ENCODE results near the gene KMT2C.

KMT2C gene

DNA sequence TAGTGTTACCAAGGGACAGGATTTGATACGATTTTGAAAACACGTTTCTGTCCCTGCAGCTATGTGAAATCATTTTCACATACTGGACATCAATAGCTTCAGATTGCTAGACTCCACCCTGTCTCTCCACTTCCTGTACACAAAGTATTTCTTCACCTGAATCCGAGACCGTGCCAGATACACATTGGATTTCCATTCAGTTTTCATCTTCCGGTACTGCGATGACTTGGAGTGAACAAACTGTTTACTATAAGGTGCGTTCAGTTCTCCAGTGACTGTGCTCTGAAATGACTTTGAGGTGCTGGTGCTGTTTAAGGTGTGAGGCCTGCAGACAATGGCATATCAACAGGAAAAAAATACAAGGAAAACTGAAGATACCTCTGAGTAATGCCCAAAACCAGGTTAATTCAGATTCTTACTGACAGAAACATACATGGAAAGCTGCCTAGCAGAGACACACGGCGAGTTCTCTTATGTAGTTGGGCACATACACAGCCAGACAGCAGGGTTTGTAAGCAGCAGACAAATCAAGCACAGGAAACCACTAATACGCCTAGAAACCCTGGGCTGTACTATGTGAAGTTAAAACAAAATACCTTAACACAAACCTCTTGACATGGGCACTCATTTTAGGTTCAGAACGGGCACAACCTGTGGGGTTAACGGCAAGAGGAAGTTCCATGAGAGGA, 291.1 kb downstream of the KMT2C start:
- TF ChIP-seq, protein P1, sequence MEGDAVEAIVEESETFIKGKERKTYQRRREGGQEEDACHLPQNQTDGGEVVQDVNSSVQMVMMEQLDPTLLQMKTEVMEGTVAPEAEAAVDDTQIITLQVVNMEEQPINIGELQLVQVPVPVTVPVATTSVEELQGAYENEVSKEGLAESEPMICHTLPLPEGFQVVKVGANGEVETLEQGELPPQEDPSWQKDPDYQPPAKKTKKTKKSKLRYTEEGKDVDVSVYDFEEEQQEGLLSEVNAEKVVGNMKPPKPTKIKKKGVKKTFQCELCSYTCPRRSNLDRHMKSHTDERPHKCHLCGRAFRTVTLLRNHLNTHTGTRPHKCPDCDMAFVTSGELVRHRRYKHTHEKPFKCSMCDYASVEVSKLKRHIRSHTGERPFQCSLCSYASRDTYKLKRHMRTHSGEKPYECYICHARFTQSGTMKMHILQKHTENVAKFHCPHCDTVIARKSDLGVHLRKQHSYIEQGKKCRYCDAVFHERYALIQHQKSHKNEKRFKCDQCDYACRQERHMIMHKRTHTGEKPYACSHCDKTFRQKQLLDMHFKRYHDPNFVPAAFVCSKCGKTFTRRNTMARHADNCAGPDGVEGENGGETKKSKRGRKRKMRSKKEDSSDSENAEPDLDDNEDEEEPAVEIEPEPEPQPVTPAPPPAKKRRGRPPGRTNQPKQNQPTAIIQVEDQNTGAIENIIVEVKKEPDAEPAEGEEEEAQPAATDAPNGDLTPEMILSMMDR (IDR thresholded peaks at IDR 0.05; ENCODE audit: insufficient read depth, low read depth, low read length, missing control alignments), result no peak

DNA sequence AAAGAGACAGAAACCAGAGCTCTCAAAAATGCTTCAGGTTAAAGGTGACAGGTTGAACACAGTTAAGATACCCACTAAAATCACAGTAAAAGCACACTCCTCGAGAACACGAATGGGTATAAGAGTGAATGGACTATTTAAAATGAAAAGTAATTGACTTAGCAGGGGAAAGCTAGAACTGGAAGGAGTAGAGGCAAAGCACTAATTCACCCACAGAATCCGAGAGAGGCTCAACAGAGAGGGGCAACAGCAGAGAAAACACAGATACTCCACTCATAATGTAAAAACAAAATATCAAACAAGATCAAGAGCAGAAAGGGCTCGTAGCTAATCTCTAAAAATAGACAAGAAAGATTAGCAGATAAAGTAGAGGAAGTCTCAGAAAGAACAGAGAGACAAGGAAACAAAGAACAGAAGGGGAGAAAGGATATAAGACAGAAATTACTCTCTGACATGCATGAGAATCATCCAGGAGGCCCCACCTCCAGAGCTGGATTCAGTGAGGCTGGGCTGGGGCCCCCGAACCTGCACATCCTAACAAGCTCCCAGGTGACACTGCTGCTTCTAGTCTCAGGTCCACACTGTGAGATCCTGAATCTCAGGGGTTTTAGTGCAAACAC, 292.7 kb downstream of the KMT2C start:
- H3K4me3 ChIP-seq (ENCODE audit: low read depth, low read length), result no peak overlapping the region
- TF ChIP-seq, protein P1 (IDR thresholded peaks at IDR 0.05; ENCODE audit: insufficient read depth, low read depth, low read length, missing control alignments), result no peak
- no peak for DNase-seq (ENCODE audit: low read depth)

More for the DNA sequence above, 291.1 kb downstream of the KMT2C start:
- H3K4me3 ChIP-seq (ENCODE audit: low read depth, low read length), result no peak overlapping the region
- no peak for DNase-seq (ENCODE audit: low read depth)

DNA sequence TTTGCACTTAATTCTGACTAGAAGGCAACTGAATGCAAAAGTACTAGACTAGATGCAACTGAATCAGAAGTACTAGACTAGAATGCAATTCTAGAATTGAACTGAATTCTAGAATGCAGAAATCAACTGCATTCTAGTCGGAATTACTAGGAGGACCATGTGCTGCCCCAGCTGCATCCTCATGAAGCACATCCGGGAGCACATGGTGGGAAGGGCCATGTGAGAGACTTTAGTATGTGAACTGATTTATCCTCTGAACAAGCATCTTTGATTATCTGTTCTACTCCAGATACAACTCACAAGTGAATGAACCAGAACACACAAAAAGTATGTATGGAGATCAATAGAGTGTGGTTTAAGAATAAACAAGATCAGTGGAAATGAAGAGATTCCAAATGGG, 295.2 kb downstream of the KMT2C start:
- TF ChIP-seq, protein P1 (IDR thresholded peaks at IDR 0.05; ENCODE audit: insufficient read depth, low read depth, low read length, missing control alignments), result no peak
- H3K4me3 ChIP-seq (ENCODE audit: low read depth, low read length), result no peak overlapping the region
- no peak for DNase-seq (ENCODE audit: low read depth)

DNA sequence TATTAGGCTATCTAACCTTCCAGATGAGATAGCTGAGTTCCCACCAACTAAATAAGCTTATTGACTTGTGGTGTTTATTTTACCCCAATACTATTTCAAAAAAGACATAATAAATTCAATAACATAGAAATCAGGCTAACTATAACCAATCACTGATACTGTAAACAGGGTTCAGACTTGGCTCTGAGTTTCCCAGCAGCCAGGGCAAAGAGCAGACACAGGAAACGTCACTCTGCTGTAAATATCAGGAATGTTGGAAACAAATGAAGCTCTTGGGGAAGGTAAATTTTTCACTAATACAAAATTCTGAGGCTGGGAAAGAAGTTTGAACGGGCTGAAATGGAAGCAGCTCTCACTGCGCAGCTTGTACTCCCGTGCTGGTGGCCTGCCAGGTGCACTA, 295.7 kb downstream of the KMT2C start:
- no peak overlapping the region for H3K4me3 ChIP-seq (ENCODE audit: low read depth, low read length)
- TF ChIP-seq, protein P1 (IDR thresholded peaks at IDR 0.05; ENCODE audit: insufficient read depth, low read depth, low read length, missing control alignments), result no peak
- DNase-seq (ENCODE audit: low read depth), result no peak

DNA sequence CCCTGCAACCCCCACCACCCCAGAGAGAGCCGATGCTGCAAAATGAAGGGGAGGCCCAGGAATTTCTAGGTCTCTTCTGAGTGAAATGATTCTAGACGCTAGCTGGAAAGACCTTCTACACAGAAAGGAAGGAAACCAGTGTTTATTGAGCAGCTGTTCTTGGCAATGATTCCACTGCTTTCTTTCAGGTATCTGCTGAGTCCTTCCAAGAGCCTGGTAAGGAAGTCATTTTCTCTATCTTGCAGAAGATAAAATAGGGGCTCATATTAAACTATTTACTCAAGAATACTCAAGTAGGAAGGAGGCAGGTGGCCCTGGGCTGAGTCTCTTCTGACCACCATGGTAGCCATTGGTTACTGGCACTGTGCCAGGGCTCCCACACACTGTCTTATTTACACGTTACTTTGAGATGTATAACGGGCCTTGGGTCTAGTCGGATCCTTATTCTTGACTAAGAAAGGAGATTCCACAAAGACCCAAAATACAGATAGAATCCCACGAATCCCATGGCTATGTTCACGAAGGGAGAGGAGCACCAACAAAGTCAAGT, 298.3 kb downstream of the KMT2C start:
- no peak for DNase-seq (ENCODE audit: low read depth)
- TF ChIP-seq, protein P1 (IDR thresholded peaks at IDR 0.05; ENCODE audit: insufficient read depth, low read depth, low read length, missing control alignments), result no peak
- no peak overlapping the region for H3K4me3 ChIP-seq (ENCODE audit: low read depth, low read length)

DNA sequence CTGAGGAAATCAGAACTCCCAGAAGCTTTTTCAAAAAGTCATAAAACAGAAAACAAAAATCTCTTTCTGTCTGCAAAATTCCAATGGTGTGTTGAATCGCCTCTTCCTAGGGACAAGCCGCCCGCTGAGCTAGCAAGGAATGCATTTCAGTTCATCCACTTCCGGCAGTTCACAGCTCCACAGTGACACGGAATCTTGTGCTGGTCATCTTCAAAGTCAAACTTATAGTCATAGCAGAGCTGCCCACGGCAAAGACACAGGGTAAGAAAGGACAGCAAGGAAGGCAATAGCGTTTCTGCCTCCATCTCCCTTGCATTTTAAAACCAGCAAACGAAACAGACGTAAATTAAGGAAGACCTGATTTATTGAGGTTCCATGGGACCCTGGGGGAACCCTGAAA, 299.1 kb downstream of the KMT2C start:
- H3K4me3 ChIP-seq (ENCODE audit: low read depth, low read length), result no peak overlapping the region
- TF ChIP-seq, protein P1 (IDR thresholded peaks at IDR 0.05; ENCODE audit: insufficient read depth, low read depth, low read length, missing control alignments), result no peak
- DNase-seq (ENCODE audit: low read depth), result no peak

All from GM12865 (cell line).